Heart left ventricle (tissue), 16 donors: ENCODE data around the gene CTTNBP2. TPM values are rescaled to one million over a fixed set of nuclear protein-coding genes. Genes with fewer than 3 reads are reported as not detected.
A peak's percentile ranks its signal among the peaks of the same experiment; 100 is the strongest.

ENCODE experiments used
- ATAC-seq, 4 donors: fragments of 200-7000 bp; cut with Tn5 transposase; one replicate each; pipeline ENCODE4 v1.9.1; 2020 to 2022; ENCODE audit warnings: moderate library complexity in 4 of 4, mild to moderate bottlenecking in 3 of 4, moderate number of reproducible peaks in 1 of 4
- DNase-seq, 5 donors: peaks; one replicate each; pipeline ENCODE4 v3.0.0-alpha.2; 2020
- H3K27ac ChIP-seq, 12 donors: fragments of 200-600 bp; sonication (generic) in 4 of 12; one replicate each; pipeline versions ENCODE4 v1.5.0 to v1.8.0; 2016 to 2022; ENCODE audit warnings: mild to moderate bottlenecking in 2 of 12
- H3K27me3 ChIP-seq, 9 donors: fragments of 200-600 bp; sonication (generic) in 2 of 9; one replicate each; pipeline versions ENCODE4 v1.5.1 to v1.8.0; 2016 to 2022; ENCODE audit warnings: mild to moderate bottlenecking in 3 of 9
- H3K36me3 ChIP-seq, 9 donors: fragments of 200-600 bp; sonication (generic) in 2 of 9; one replicate each; pipeline versions ENCODE4 v1.5.0 to v1.8.0; 2018 to 2022; ENCODE audit warnings: mild to moderate bottlenecking in 2 of 9
- H3K4me1 ChIP-seq, 12 donors: fragments of 200-600 bp; sonication (generic) in 4 of 12; one replicate each; pipeline versions ENCODE4 v1.5.0 to v1.8.0; 2016 to 2022; ENCODE audit warnings: mild to moderate bottlenecking in 3 of 12
- H3K4me3 ChIP-seq, 12 donors: fragments of 200-600 bp; sonication (generic) in 4 of 12; one replicate each; pipeline versions ENCODE4 v1.5.0 to v1.8.0; 2017 to 2022; ENCODE audit warnings: mild to moderate bottlenecking in 9 of 12, moderate library complexity in 4 of 12
- H3K9me3 ChIP-seq, 12 donors: fragments of 200-600 bp; sonication (generic) in 4 of 12; one replicate each; pipeline versions ENCODE4 v1.5.0 to v1.8.0; 2016 to 2022; ENCODE audit warnings: mild to moderate bottlenecking in 1 of 12
- CTCF ChIP-seq, 12 donors: fragments of 200-600 bp; sonication (generic) in 4 of 12; IDR thresholded peaks; one replicate each; pipeline versions ENCODE4 v1.5.0 to v1.8.0; 2018 to 2022; ENCODE audit warnings: antibody characterized with exemption in 12 of 12, mild to moderate bottlenecking in 5 of 12
- POLR2A ChIP-seq, 2 donors: fragments of 450-650 bp; IDR thresholded peaks; one replicate each; pipeline ENCODE4 v1.6.1; 2017; ENCODE audit warnings: antibody characterized with exemption in 2 of 2, mild to moderate bottlenecking in 2 of 2, moderate library complexity in 2 of 2
- WGBS, 4 donors: extraction: QIAGEN DNeasy Blood & Tissue Kit in 2 of 4; methylation state at CpG; one replicate each; pipeline versions ENCODE4 v1.1.5 to v1.1.7; 2013 to 2018; 5-methylcytosine and 5-hydroxymethylcytosine counted together
- intact Hi-C, 10 donors: fragments of 100-400 bp; cut with DNase I; formaldehyde crosslinking; loops; one replicate each; pipeline versions ENCODE4 v1.11.1 to v1.14.2; 2022
- polyA plus RNA-seq, 2 donors: library from polyadenylated mRNA; stranded (reverse); fragments of 200-250 nt; gene quantifications; one replicate each; pipeline ENCODE4 v1.2.3, GENCODE V29; 2013
- total RNA-seq, 9 donors: library from RNA; depleted of rRNA in 2 of 9; stranded (reverse); fragments of >200 nt in 2 of 9; fragmentation: NEBNext Ultra II Directional in 3 of 9; extraction: Animal tissue kit (Norgen Biotek cat#: 25700) in 3 of 9; gene quantifications; one replicate each; pipeline versions ENCODE4 v1.1.0 to v1.2.4, GENCODE V29; 2016 to 2023
- donor health status: ischemic (EF 13 %, LVEDD 7.1; RV severe dilation, severe dysfunction).
- donor health status: healthy with polysubstance abuse.
- donor health status: DM: no; HTN: yes; CAD: no.
- donor health status: DM: no; HTN: no; CAD: no.
- donor health status: ischemic (EF 25% LVEDD 6.9; RV normal size, moderate dysfunction).
- donor health status: ischemic (EF 25% LVEDD 5.7; RV mildly dilated, moderate dysfunction).
- donor health status: healthy.
- donor health status: DM: yes; HTN: yes; CAD: no.
- donor health status: ischemic (EF 35%, LVEDD 5.7; RV mildly dilated, moderate dysfunction).
- donor health status: nonischemic (EF 11% LVEDD 7.7; RV severe dilation, severe dysfunction).
- donor health status: DM: yes; HTN: yes; CAD: no.
- donor health status: PGD.
- donor health status: ischemic (EF 29% LVEDD 5.4; RV normal size, mild dysfunction).
- donor health status: nonischemic (EF 23%, LVEDD 6.1; RV moderate dilation, normal function).

The CTTNBP2 gene
- total and polyA plus RNA-seq, 11 donors, result 0.31 to 3.9 (median 0.76) TPM

GRCh38 chr7:117777335-117778142, 95.7 kb downstream of the CTTNBP2 start:
- H3K27ac ChIP-seq, result no peak overlapping the region
- ATAC-seq (no peak), DNase-seq (no peak)
- H3K4me3 ChIP-seq, result no peak overlapping the region
- intact Hi-C loops, result no loop called here
- WGBS, 4 donors, result 70 to 87% (median 81%) methylated on average over 3 of the region's 3 CpGs
- peaks cover 0 to 8% (median 0%) of the 10 kb centered on the region in 9 donors for H3K36me3 ChIP-seq
- no peaks in the 10 kb centered on the region for H3K27me3 ChIP-seq
- no peaks in the 10 kb centered on the region for H3K9me3 ChIP-seq
- TF ChIP-seq POLR2A (IDR thresholded peaks at IDR 0.05) (no peak), CTCF (IDR thresholded peaks at IDR 0.05) (no peak)
- peaks cover 0 to 32% (median 3%) of the 10 kb centered on the region in 12 donors for H3K4me1 ChIP-seq

- Histone ChIP-seq H3K27ac (no peak overlapping the region), H3K36me3 (peaks cover 0 to 8% (median 0%) of the 10 kb centered on the region in 9 donors), H3K9me3 (no peaks in the 10 kb centered on the region), H3K4me3 (no peak overlapping the region), H3K4me1 (peaks cover 0 to 32% (median 3%) of the 10 kb centered on the region in 12 donors), H3K27me3 (no peaks in the 10 kb centered on the region)
- ATAC-seq, result no peak
- no peak for DNase-seq
- intact Hi-C loops, result no loop called here
- TF ChIP-seq POLR2A (IDR thresholded peaks at IDR 0.05) (no peak), CTCF (IDR thresholded peaks at IDR 0.05) (no peak)
Measured at GRCh38 chr7:117776224-117776623, 97.0 kb downstream of the CTTNBP2 start.

- Histone ChIP-seq H3K9me3 (no peaks in the 10 kb centered on the region), H3K4me3 (no peak overlapping the region), H3K4me1 (peaks cover 0 to 32% (median 1%) of the 10 kb centered on the region in 12 donors), H3K27me3 (no peaks in the 10 kb centered on the region), H3K36me3 (peaks cover 0 to 8% (median 0%) of the 10 kb centered on the region in 9 donors), H3K27ac (no peak overlapping the region)
- intact Hi-C loops, result no loop called here
- 78 to 84% (median 82%) methylated on average over 2 of the region's 2 CpGs for WGBS, 4 donors
- DNase-seq (no peak), ATAC-seq (no peak)
- TF ChIP-seq CTCF (IDR thresholded peaks at IDR 0.05) (no peak), POLR2A (IDR thresholded peaks at IDR 0.05) (no peak)
Measured at GRCh38 chr7:117775801-117776200, 97.4 kb downstream of the CTTNBP2 start.

GRCh38 chr7:117774943-117775342, 98.3 kb downstream of the CTTNBP2 start:
- Histone ChIP-seq H3K9me3 (no peaks in the 10 kb centered on the region), H3K4me1 (peaks cover 0 to 32% (median 0%) of the 10 kb centered on the region in 12 donors), H3K27me3 (no peaks in the 10 kb centered on the region), H3K27ac (peak overlapping the region in 4 of 12 donors; percentile 4 to 92 (median 20)), H3K36me3 (peaks cover 0 to 8% (median 0%) of the 10 kb centered on the region in 9 donors), H3K4me3 (no peak overlapping the region)
- TF ChIP-seq CTCF (IDR thresholded peaks at IDR 0.05) (no peak), POLR2A (IDR thresholded peaks at IDR 0.05) (no peak)
- intact Hi-C loops, result loop anchor here in 1 of 10 donors (5.0 kb wide), 1 partner anchor 97 kb away; the partner anchor contains the start of gene CTTNBP2
- ATAC-seq (no peak), DNase-seq (no peak)
- WGBS, 4 donors, result 5 to 11% (median 6%) methylated on average over 1 of the region's 1 CpG
